ENCODE data around the gene GPC4.

GPC4 gene

DNA sequence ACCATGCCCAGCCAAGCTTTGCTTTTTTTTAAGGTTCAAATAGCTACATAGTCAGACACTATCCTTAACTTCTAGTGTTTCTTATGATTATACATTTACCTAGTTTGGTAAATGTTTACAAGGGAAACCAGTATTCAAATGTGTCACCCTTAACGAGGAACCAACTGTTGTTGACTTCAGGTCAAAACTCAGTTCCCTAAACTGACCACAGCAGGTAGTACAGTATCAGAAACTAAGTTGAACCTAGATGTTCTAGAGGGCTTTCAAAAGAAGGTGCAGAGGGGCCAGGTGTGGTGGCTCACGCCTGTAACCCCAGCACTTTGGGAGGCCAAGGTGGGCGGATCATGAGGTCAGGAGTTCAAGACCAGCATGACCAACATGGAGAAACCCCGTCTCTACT lies 11.3 kb downstream of the GPC4 start:
- no peak overlapping the region for H3K4me3 ChIP-seq (ENCODE audit: low read depth, low read length)
- no peak overlapping the region for H3K27ac ChIP-seq (ENCODE audit: extremely low read depth, low read depth, low read length)
- peaks cover 3% of the 10 kb centered on the region for H3K4me1 ChIP-seq (ENCODE audit: control insufficient read depth, insufficient read depth, low read length)
- H3K36me3 ChIP-seq (ENCODE audit: control insufficient read depth in 2 of 2, insufficient read depth in 1 of 2, low read length in 2 of 2) = no peaks in the 10 kb centered on the region; a peak in 1 of 3 replicates
- no peaks in the 10 kb centered on the region for H3K9me3 ChIP-seq (ENCODE audit: control insufficient read depth, insufficient read depth, low read depth, low read length)
- TF ChIP-seq, protein P1, sequence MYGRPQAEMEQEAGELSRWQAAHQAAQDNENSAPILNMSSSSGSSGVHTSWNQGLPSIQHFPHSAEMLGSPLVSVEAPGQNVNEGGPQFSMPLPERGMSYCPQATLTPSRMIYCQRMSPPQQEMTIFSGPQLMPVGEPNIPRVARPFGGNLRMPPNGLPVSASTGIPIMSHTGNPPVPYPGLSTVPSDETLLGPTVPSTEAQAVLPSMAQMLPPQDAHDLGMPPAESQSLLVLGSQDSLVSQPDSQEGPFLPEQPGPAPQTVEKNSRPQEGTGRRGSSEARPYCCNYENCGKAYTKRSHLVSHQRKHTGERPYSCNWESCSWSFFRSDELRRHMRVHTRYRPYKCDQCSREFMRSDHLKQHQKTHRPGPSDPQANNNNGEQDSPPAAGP (tag by site-specific recombination; IDR thresholded peaks at IDR 0.05) = no peak
- TF ChIP-seq SP3 (tag by site-specific recombination; IDR thresholded peaks at IDR 0.05) (no peak), ZNF211 (tag by site-specific recombination; IDR thresholded peaks at IDR 0.05; ENCODE audit: low read depth) (no peak), ZNF202 (tag by site-specific recombination; IDR thresholded peaks at IDR 0.05; ENCODE audit: borderline replicate concordance) (no peak), ZNF426 (tag by site-specific recombination; IDR thresholded peaks at IDR 0.05) (no peak), ZNF174 (tag by site-specific recombination; IDR thresholded peaks at IDR 0.05) (no peak)
- TF ChIP-seq, protein P2, sequence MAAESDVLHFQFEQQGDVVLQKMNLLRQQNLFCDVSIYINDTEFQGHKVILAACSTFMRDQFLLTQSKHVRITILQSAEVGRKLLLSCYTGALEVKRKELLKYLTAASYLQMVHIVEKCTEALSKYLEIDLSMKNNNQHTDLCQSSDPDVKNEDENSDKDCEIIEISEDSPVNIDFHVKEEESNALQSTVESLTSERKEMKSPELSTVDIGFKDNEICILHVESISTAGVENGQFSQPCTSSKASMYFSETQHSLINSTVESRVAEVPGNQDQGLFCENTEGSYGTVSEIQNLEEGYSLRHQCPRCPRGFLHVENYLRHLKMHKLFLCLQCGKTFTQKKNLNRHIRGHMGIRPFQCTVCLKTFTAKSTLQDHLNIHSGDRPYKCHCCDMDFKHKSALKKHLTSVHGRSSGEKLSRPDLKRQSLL (tag by site-specific recombination; IDR thresholded peaks at IDR 0.05) = no peak
- ChIA-PET CTCF (interaction anchor here (0.5 to 0.6 kb wide), 2 partner anchors 25 to 456 kb away, joined by 3 read pairs; no protein-coding TSS in a partner anchor), POLR2A (no interaction called here)

DNA sequence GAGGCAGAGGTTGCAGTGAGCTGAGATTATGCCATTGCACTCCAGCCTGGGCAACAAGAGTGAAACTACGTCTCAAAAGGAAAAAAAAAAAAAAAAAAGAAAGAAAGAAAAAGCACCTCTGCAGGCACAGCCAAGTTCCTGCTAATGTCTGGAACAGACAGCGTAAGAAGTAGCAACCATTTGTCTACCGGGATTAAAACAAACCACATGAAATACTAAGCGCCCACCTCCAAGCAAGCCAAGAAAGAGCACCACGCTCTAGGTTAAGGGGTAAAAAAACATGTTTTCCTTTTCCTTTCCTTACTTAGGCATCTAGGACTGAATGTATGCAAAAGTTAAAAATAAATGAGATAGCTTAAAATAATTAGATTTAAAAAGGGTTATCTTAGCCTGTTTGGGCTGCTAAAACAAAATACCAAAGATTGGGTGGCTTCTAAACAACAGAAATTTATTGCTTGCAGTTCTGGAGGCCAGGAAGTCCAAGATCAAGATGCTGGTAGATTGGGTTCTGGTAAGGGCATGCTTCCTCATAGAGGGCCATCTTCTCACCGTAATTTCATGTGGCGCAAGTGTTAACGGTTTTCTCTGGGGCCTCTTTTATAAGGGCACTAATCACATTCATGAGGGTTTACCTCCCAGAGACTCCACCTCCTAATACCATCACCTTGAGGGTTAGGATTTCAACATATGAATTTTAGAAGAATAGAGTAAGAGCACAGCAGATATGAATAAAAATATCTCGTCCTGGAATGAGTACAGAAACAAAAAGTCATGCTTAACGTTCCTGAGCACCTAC lies 12.3 kb downstream of the GPC4 start:
- Histone ChIP-seq H3K9me3 (ENCODE audit: control insufficient read depth, insufficient read depth, low read depth, low read length) (no peaks in the 10 kb centered on the region), H3K36me3 (ENCODE audit: control insufficient read depth in 2 of 2, insufficient read depth in 1 of 2, low read length in 2 of 2) (no peaks in the 10 kb centered on the region; a peak in 1 of 3 replicates), H3K4me3 (ENCODE audit: low read depth, low read length) (no peak overlapping the region), H3K27ac (ENCODE audit: extremely low read depth, low read depth, low read length) (no peak overlapping the region), H3K4me1 (ENCODE audit: control insufficient read depth, insufficient read depth, low read length) (peaks cover 3% of the 10 kb centered on the region)
- ChIA-PET CTCF (interaction anchor here (0.7 kb wide), 1 partner anchor 789 kb away, joined by 3 read pairs; no protein-coding TSS in a partner anchor), POLR2A (no interaction called here)
- no peak for TF ChIP-seq IKZF3 (tag by site-specific recombination; IDR thresholded peaks at IDR 0.05)
- TF ChIP-seq ZNF302 (tag by site-specific recombination; IDR thresholded peaks at IDR 0.05; ENCODE audit: low read depth) = no peak
- TF ChIP-seq ZFP37 (tag by site-specific recombination; IDR thresholded peaks at IDR 0.05) = no peak
- TF ChIP-seq ZNF221 (tag by site-specific recombination; IDR thresholded peaks at IDR 0.05; ENCODE audit: borderline replicate concordance) = no peak
- TF ChIP-seq ZNF660 (tag by site-specific recombination; IDR thresholded peaks at IDR 0.05) = no peak
- TF ChIP-seq KLF8 (tag by site-specific recombination; IDR thresholded peaks at IDR 0.05) = no peak
- TF ChIP-seq ZNF10 (tag by site-specific recombination; IDR thresholded peaks at IDR 0.05) = no peak
- TF ChIP-seq ZNF248 (tag by site-specific recombination; IDR thresholded peaks at IDR 0.05) = no peak
- TF ChIP-seq ZNF626 (tag by site-specific recombination; IDR thresholded peaks at IDR 0.05) = no peak
- TF ChIP-seq ZNF830 (tag by site-specific recombination; IDR thresholded peaks at IDR 0.05; ENCODE audit: low read depth) = no peak
- no peak for TF ChIP-seq ZNF777 (tag by site-specific recombination; IDR thresholded peaks at IDR 0.05; ENCODE audit: borderline replicate concordance)
- TF ChIP-seq REPIN1 (tag by site-specific recombination; IDR thresholded peaks at IDR 0.05; ENCODE audit: low read depth) = no peak

GRCh38 chrX:133402042-133402453 lies 13.2 kb downstream of the GPC4 start:
- ChIA-PET POLR2A (no interaction called here), CTCF (no interaction called here)
- Histone ChIP-seq H3K4me3 (ENCODE audit: low read depth, low read length) (no peak overlapping the region), H3K27ac (ENCODE audit: extremely low read depth, low read depth, low read length) (no peak overlapping the region), H3K9me3 (ENCODE audit: control insufficient read depth, insufficient read depth, low read depth, low read length) (no peaks in the 10 kb centered on the region), H3K36me3 (ENCODE audit: control insufficient read depth in 2 of 2, insufficient read depth in 1 of 2, low read length in 2 of 2) (no peaks in the 10 kb centered on the region; a peak in 1 of 3 replicates), H3K4me1 (ENCODE audit: control insufficient read depth, insufficient read depth, low read length) (peaks cover 3% of the 10 kb centered on the region)
- TF ChIP-seq WT1 (tag by site-specific recombination; IDR thresholded peaks at IDR 0.05) (peak; percentile 93), ZNF629 (tag by site-specific recombination; IDR thresholded peaks at IDR 0.05) (peak; percentile 57; the same call in 1 of the 2 replicates), FEZF1 (tag by site-specific recombination; IDR thresholded peaks at IDR 0.05) (peak; percentile 61; the same call in 1 of the 2 replicates)
- TF ChIP-seq, protein P3, sequence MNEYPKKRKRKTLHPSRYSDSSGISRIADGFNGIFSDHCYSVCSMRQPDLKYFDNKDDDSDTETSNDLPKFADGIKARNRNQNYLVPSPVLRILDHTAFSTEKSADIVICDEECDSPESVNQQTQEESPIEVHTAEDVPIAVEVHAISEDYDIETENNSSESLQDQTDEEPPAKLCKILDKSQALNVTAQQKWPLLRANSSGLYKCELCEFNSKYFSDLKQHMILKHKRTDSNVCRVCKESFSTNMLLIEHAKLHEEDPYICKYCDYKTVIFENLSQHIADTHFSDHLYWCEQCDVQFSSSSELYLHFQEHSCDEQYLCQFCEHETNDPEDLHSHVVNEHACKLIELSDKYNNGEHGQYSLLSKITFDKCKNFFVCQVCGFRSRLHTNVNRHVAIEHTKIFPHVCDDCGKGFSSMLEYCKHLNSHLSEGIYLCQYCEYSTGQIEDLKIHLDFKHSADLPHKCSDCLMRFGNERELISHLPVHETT (tag by site-specific recombination; IDR thresholded peaks at IDR 0.05) = no peak
- TF ChIP-seq, protein P4, sequence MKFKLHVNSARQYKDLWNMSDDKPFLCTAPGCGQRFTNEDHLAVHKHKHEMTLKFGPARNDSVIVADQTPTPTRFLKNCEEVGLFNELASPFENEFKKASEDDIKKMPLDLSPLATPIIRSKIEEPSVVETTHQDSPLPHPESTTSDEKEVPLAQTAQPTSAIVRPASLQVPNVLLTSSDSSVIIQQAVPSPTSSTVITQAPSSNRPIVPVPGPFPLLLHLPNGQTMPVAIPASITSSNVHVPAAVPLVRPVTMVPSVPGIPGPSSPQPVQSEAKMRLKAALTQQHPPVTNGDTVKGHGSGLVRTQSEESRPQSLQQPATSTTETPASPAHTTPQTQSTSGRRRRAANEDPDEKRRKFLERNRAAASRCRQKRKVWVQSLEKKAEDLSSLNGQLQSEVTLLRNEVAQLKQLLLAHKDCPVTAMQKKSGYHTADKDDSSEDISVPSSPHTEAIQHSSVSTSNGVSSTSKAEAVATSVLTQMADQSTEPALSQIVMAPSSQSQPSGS (tag by site-specific recombination; IDR thresholded peaks at IDR 0.05; ENCODE audit: low read depth) = peak; percentile 93

Data from HEK293 (cell line).